ENCODE measurements around the gene STARD3NL. TPM values are rescaled to one million over a fixed set of nuclear protein-coding genes. Genes with fewer than 3 reads are reported as not detected.

Gene STARD3NL
- polyA plus RNA-seq, 1 donor (not counting 4 experiments of a cell fraction or from before 2014, with no cell fraction given) = 45.1 TPM

GRCh38 chr7:38223306-38223705 is 45.3 kb downstream of the STARD3NL start:
- dilution Hi-C loops (cut with MboI; ENCODE audit: extremely low pct_ligation_motif_present, low sequenced_read_pairs) = no loop called here

DNA sequence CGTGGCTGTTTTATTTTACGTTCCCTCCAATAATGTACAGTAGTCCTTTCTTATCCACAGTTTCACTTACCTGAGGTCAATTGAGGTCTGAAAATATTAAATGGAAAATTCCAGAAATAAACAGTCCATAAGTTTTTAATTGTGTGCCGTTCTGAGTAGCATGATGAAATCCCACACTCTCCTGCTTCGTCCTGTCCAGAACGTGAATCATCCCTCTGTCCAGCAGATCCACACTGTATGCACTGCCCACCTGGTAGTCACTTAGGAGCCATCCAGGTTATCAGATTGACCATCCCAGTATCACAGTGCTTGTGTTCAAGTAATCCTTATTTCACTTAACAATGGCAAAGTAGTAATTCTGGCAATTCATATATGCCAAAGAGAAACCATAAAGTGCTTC is 46.3 kb downstream of the STARD3NL start:
- H3K9me3 ChIP-seq (ENCODE audit: control insufficient read depth, low read depth, low read length) = no peaks in the 10 kb centered on the region
- H3K4me3 ChIP-seq (ENCODE audit: control insufficient read depth in 2 of 3, extremely low read depth in 1 of 3, insufficient read depth in 2 of 3, low read depth in 1 of 3, low read length in 3 of 3) = no peak overlapping the region
- H4K20me1 ChIP-seq (ENCODE audit: control insufficient read depth, extremely low read depth, insufficient read depth, low read length) = no peaks in the 10 kb centered on the region
- no peaks in the 10 kb centered on the region for H3K9me1 ChIP-seq (ENCODE audit: control insufficient read depth, extremely low read depth, insufficient read depth, low read length)
- DNase-seq (ENCODE audit: low read depth, low spot score) = no peak
- H3K79me2 ChIP-seq (ENCODE audit: control insufficient read depth, insufficient read depth, low read length) = no peaks in the 10 kb centered on the region
- H3K27ac ChIP-seq (ENCODE audit: control insufficient read depth, insufficient read depth, low read length) = no peak overlapping the region
- H3K4me1 ChIP-seq (ENCODE audit: control insufficient read depth, extremely low read depth, insufficient read depth, low read length) = no peaks in the 10 kb centered on the region
- no peak overlapping the region for H3K4me2 ChIP-seq (ENCODE audit: control insufficient read depth, extremely low read depth, insufficient read depth, low read depth, low read length)
- no peak for TF ChIP-seq EZH2 (IDR thresholded peaks at IDR 0.05; ENCODE audit: low read length)
- TF ChIP-seq, protein P1, sequence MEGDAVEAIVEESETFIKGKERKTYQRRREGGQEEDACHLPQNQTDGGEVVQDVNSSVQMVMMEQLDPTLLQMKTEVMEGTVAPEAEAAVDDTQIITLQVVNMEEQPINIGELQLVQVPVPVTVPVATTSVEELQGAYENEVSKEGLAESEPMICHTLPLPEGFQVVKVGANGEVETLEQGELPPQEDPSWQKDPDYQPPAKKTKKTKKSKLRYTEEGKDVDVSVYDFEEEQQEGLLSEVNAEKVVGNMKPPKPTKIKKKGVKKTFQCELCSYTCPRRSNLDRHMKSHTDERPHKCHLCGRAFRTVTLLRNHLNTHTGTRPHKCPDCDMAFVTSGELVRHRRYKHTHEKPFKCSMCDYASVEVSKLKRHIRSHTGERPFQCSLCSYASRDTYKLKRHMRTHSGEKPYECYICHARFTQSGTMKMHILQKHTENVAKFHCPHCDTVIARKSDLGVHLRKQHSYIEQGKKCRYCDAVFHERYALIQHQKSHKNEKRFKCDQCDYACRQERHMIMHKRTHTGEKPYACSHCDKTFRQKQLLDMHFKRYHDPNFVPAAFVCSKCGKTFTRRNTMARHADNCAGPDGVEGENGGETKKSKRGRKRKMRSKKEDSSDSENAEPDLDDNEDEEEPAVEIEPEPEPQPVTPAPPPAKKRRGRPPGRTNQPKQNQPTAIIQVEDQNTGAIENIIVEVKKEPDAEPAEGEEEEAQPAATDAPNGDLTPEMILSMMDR (optimal IDR thresholded peaks at IDR 0.05 in 1 of 3, IDR thresholded peaks at IDR 0.05 in 1 of 3, conservative IDR thresholded peaks at IDR 0.05 in 1 of 3; ENCODE audit: extremely low read depth in 1 of 3, insufficient read depth in 2 of 3, low read length in 3 of 3) = no peak
- no peak for FAIRE-seq
- H2AFZ ChIP-seq (ENCODE audit: control insufficient read depth, low read length) = no peak overlapping the region
- peaks cover 6 to 8% of the 10 kb centered on the region in 2 experiments for H3K36me3 ChIP-seq (ENCODE audit: control insufficient read depth in 2 of 2, extremely low read depth in 1 of 2, insufficient read depth in 2 of 2, low read length in 2 of 2)
- H3K9ac ChIP-seq (ENCODE audit: control insufficient read depth, extremely low read depth, insufficient read depth, low read length) = no peak overlapping the region
- dilution Hi-C loops (cut with MboI; ENCODE audit: extremely low pct_ligation_motif_present, low sequenced_read_pairs) = no loop called here
- H3K27me3 ChIP-seq (ENCODE audit: control insufficient read depth, extremely low read depth, insufficient read depth, low read length) = no peaks in the 10 kb centered on the region

More at GRCh38 chr7:38223306-38223705, 45.3 kb downstream of the STARD3NL start:
- Histone ChIP-seq H3K27me3 (ENCODE audit: control insufficient read depth, extremely low read depth, insufficient read depth, low read length) (no peaks in the 10 kb centered on the region), H3K27ac (ENCODE audit: control insufficient read depth, insufficient read depth, low read length) (no peak overlapping the region), H3K79me2 (ENCODE audit: control insufficient read depth, insufficient read depth, low read length) (no peaks in the 10 kb centered on the region), H3K4me2 (ENCODE audit: control insufficient read depth, extremely low read depth, insufficient read depth, low read depth, low read length) (no peak overlapping the region), H3K9me1 (ENCODE audit: control insufficient read depth, extremely low read depth, insufficient read depth, low read length) (no peaks in the 10 kb centered on the region), H3K4me1 (ENCODE audit: control insufficient read depth, extremely low read depth, insufficient read depth, low read length) (no peaks in the 10 kb centered on the region), H3K4me3 (ENCODE audit: control insufficient read depth in 2 of 3, extremely low read depth in 1 of 3, insufficient read depth in 2 of 3, low read depth in 1 of 3, low read length in 3 of 3) (no peak overlapping the region), H2AFZ (ENCODE audit: control insufficient read depth, low read length) (no peak overlapping the region), H4K20me1 (ENCODE audit: control insufficient read depth, extremely low read depth, insufficient read depth, low read length) (no peaks in the 10 kb centered on the region), H3K36me3 (ENCODE audit: control insufficient read depth in 2 of 2, extremely low read depth in 1 of 2, insufficient read depth in 2 of 2, low read length in 2 of 2) (peaks cover 7 to 9% of the 10 kb centered on the region in 2 experiments), H3K9me3 (ENCODE audit: control insufficient read depth, low read depth, low read length) (no peaks in the 10 kb centered on the region), H3K9ac (ENCODE audit: control insufficient read depth, extremely low read depth, insufficient read depth, low read length) (no peak overlapping the region)
- no peak for FAIRE-seq
- TF ChIP-seq EZH2 (IDR thresholded peaks at IDR 0.05; ENCODE audit: low read length) = no peak
- TF ChIP-seq, protein P1 (optimal IDR thresholded peaks at IDR 0.05 in 1 of 3, IDR thresholded peaks at IDR 0.05 in 1 of 3, conservative IDR thresholded peaks at IDR 0.05 in 1 of 3; ENCODE audit: extremely low read depth in 1 of 3, insufficient read depth in 2 of 3, low read length in 3 of 3) = no peak
- no peak for DNase-seq (ENCODE audit: low read depth, low spot score)

All from keratinocyte (primary cell).